ENCODE data around the gene WNK1.
"Not testable (repeated sequence)": the region's sequence is repeated elsewhere in the genome, so short reads cannot be mapped to it uniquely, and the experiment has no call there.

The WNK1 gene

DNA sequence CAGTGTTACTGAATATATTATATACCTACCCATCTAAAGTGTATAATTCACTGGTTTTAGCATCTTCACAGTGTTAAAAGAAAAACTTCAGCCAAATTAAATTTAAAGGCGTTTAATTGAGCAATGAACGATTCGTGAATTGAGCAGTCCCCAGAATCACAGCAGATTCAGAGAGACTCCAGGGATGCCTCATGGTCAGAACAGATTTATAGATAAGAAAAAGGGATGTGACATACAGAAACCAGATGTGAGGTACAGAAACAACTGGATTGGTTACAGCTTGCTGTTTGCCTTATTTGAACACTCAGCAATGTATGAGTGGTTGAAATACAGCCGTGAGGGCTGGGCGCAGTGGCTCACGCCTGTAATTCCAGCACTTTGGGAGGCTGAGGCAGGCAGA is 84.6 kb downstream of the WNK1 start:
- Histone ChIP-seq H3K36me3 (ENCODE audit: control insufficient read depth in 1 of 2, insufficient read depth in 2 of 2, low read length in 2 of 2) (peaks cover 0 to 7% of the 10 kb centered on the region in 2 donors), H3K9ac (ENCODE audit: low read depth in 1 of 2, low read length in 2 of 2) (no peak overlapping the region), H3K4me3 (ENCODE audit: low read depth in 1 of 2, low read length in 2 of 2) (no peak overlapping the region), H3K27me3 (ENCODE audit: control insufficient read depth in 1 of 2, insufficient read depth in 2 of 2, low read length in 2 of 2) (no peaks in the 10 kb centered on the region), H3K27ac (ENCODE audit: low read depth, low read length) (no peak overlapping the region), H3K9me3 (ENCODE audit: control insufficient read depth in 1 of 2, low read length in 2 of 2) (no peaks in the 10 kb centered on the region), H3K4me1 (ENCODE audit: control insufficient read depth in 1 of 2, insufficient read depth in 2 of 2, low read length in 2 of 2) (no peaks in the 10 kb centered on the region)

DNA sequence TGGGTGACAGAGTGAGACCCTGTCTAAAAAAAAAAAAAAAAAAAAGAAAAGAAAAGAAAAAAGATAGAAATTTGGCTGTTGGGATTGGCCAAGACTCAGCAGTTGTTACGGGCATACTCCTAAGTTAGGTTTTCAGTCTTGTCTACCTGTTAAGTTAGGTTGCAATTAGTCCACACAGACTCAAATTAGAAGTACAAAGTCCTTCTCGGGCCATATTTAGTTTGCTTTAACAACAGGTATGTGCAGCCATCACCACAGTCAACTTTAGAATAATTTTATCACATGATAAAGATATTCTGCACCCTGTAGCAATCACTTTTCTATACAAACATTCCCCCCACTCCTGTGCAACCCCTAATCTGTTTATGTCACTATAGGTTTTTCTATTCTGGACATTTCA is 85.2 kb downstream of the WNK1 start:
- H3K9ac ChIP-seq (ENCODE audit: low read depth in 1 of 2, low read length in 2 of 2): no peak overlapping the region
- H3K27ac ChIP-seq (ENCODE audit: low read depth, low read length): no peak overlapping the region
- H3K4me3 ChIP-seq (ENCODE audit: low read depth in 1 of 2, low read length in 2 of 2): no peak overlapping the region
- no peaks in the 10 kb centered on the region for H3K27me3 ChIP-seq (ENCODE audit: control insufficient read depth in 1 of 2, insufficient read depth in 2 of 2, low read length in 2 of 2)
- no peaks in the 10 kb centered on the region for H3K9me3 ChIP-seq (ENCODE audit: control insufficient read depth in 1 of 2, low read length in 2 of 2)
- peaks cover 0 to 7% of the 10 kb centered on the region in 2 donors for H3K36me3 ChIP-seq (ENCODE audit: control insufficient read depth in 1 of 2, insufficient read depth in 2 of 2, low read length in 2 of 2)
- no peaks in the 10 kb centered on the region for H3K4me1 ChIP-seq (ENCODE audit: control insufficient read depth in 1 of 2, insufficient read depth in 2 of 2, low read length in 2 of 2)

DNA sequence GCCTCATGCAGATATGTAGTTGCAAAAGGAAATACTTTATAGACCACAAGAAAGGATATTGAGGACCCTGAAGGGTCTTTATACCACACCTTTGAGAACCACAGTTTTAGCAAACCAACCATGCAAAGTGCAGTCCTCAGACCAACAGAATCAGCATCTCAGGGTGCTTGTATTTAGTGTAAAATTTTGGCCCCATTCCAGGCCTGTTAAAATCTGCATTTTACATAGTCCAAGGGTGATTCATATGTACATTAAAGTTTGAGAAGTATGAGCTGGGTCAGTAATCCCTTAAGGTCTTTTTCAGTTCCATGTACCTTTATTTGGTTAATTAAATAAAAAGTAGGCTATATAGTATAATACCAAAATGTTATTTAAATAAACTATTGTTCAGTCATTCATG is 91.2 kb downstream of the WNK1 start:
- Histone ChIP-seq H3K27me3 (ENCODE audit: control insufficient read depth in 1 of 2, insufficient read depth in 2 of 2, low read length in 2 of 2) (no peaks in the 10 kb centered on the region), H3K27ac (ENCODE audit: low read depth, low read length) (no peak overlapping the region), H3K9me3 (ENCODE audit: control insufficient read depth in 1 of 2, low read length in 2 of 2) (no peaks in the 10 kb centered on the region), H3K4me3 (ENCODE audit: low read depth in 1 of 2, low read length in 2 of 2) (no peak overlapping the region), H3K36me3 (ENCODE audit: control insufficient read depth in 1 of 2, insufficient read depth in 2 of 2, low read length in 2 of 2) (no peaks in the 10 kb centered on the region), H3K9ac (ENCODE audit: low read depth in 1 of 2, low read length in 2 of 2) (no peak overlapping the region), H3K4me1 (ENCODE audit: control insufficient read depth in 1 of 2, insufficient read depth in 2 of 2, low read length in 2 of 2) (no peaks in the 10 kb centered on the region)

DNA sequence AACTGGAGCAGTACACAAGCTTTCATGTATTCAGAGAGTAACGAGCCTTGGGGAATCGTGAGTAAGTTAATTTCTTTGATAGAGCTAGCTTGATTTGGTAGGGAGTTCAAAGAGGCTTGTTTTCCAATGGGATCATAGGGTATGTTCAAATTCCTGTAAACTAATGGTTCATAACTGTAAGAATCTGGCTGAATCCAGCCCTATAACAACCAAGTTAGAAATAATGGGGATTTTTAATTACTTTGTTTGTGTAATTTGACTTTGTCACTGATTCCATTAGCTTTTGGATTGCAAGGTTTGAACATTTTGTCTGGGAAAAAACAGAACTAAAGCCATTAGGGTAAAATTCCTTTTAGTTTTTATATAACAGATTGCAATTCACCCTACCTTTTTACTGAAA is 94.0 kb downstream of the WNK1 start:
- no peaks in the 10 kb centered on the region for H3K36me3 ChIP-seq (ENCODE audit: control insufficient read depth in 1 of 2, insufficient read depth in 2 of 2, low read length in 2 of 2)
- H3K27ac ChIP-seq (ENCODE audit: low read depth, low read length): no peak overlapping the region
- no peaks in the 10 kb centered on the region for H3K9me3 ChIP-seq (ENCODE audit: control insufficient read depth in 1 of 2, low read length in 2 of 2)
- H3K4me1 ChIP-seq (ENCODE audit: control insufficient read depth in 1 of 2, insufficient read depth in 2 of 2, low read length in 2 of 2): no peaks in the 10 kb centered on the region
- H3K4me3 ChIP-seq (ENCODE audit: low read depth in 1 of 2, low read length in 2 of 2): no peak overlapping the region
- H3K27me3 ChIP-seq (ENCODE audit: control insufficient read depth in 1 of 2, insufficient read depth in 2 of 2, low read length in 2 of 2): no peaks in the 10 kb centered on the region
- H3K9ac ChIP-seq (ENCODE audit: low read depth in 1 of 2, low read length in 2 of 2): no peak overlapping the region

DNA sequence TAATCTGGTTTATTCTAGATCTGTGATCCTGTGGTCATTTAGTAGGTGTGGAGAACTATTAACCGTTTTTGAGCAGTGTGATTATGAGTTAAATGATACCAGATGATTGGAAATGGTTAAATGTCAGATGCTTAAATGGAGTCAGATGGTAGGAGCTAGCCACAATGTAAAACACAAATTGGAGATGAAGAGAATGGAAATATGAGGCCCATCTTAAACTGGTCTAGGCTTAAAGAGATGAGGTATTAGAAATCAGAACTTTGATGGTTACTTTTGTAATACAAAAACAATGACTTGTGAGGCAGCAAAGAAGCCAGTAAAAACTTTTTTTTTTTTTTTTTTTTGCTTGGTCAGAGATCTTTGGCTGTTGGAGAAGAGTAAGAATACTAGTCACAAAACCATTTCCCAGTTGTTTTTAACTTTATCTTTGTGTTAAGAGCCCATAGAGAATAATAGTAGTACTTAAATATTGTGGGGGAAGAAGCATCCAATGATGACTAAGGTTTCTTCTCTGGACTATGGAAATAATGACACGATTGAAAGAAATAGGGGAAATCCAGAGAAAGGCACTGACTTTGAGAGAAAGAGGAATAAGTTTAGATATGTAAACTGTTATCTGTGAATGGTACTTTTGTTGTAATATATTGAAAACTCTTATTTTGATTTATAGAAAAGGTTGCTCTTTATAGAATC is 95.9 kb downstream of the WNK1 start:
- H3K27me3 ChIP-seq (ENCODE audit: control insufficient read depth in 1 of 2, insufficient read depth in 2 of 2, low read length in 2 of 2): no peaks in the 10 kb centered on the region
- H3K9ac ChIP-seq (ENCODE audit: low read depth in 1 of 2, low read length in 2 of 2): no peak overlapping the region
- H3K4me3 ChIP-seq (ENCODE audit: low read depth in 1 of 2, low read length in 2 of 2): no peak overlapping the region
- no peaks in the 10 kb centered on the region for H3K9me3 ChIP-seq (ENCODE audit: control insufficient read depth in 1 of 2, low read length in 2 of 2)
- no peaks in the 10 kb centered on the region for H3K36me3 ChIP-seq (ENCODE audit: control insufficient read depth in 1 of 2, insufficient read depth in 2 of 2, low read length in 2 of 2)
- H3K4me1 ChIP-seq (ENCODE audit: control insufficient read depth in 1 of 2, insufficient read depth in 2 of 2, low read length in 2 of 2): no peaks in the 10 kb centered on the region
- H3K27ac ChIP-seq (ENCODE audit: low read depth, low read length): no peak overlapping the region

DNA sequence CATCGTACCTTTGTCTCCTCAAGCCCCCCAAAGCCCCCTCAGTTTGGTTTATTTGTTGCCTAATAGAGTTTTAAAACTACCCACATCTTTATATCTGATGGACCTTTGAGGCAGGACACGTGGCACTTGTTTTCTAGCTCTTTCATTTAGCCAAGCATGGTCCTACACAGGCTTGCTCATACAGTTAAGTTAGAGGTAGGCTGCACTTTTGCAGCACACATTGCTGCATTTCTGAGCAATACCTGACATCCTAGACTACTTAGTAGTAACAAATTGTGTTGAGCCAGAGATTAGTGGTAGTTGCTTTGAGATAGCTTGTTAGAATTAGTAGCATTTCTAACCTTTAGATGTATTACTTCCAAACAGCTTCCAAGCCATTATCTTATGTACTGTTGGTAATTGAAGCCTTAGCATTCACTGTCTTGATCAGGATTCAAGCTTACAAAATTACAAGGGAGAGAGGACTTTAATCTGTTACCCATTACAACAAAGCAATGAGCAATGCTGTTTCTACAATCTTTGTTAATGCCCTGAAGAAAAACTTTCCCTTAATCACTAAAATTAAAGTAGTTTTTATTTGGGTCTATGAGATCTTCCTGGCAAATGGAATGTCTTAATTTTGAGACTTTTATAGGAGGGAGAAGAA is 96.6 kb downstream of the WNK1 start:
- Histone ChIP-seq H3K27ac (ENCODE audit: low read depth, low read length) (no peak overlapping the region), H3K9ac (ENCODE audit: low read depth in 1 of 2, low read length in 2 of 2) (no peak overlapping the region), H3K4me1 (ENCODE audit: control insufficient read depth in 1 of 2, insufficient read depth in 2 of 2, low read length in 2 of 2) (no peaks in the 10 kb centered on the region), H3K36me3 (ENCODE audit: control insufficient read depth in 1 of 2, insufficient read depth in 2 of 2, low read length in 2 of 2) (no peaks in the 10 kb centered on the region), H3K27me3 (ENCODE audit: control insufficient read depth in 1 of 2, insufficient read depth in 2 of 2, low read length in 2 of 2) (no peaks in the 10 kb centered on the region), H3K4me3 (ENCODE audit: low read depth in 1 of 2, low read length in 2 of 2) (no peak overlapping the region), H3K9me3 (ENCODE audit: control insufficient read depth in 1 of 2, low read length in 2 of 2) (no peaks in the 10 kb centered on the region)

DNA sequence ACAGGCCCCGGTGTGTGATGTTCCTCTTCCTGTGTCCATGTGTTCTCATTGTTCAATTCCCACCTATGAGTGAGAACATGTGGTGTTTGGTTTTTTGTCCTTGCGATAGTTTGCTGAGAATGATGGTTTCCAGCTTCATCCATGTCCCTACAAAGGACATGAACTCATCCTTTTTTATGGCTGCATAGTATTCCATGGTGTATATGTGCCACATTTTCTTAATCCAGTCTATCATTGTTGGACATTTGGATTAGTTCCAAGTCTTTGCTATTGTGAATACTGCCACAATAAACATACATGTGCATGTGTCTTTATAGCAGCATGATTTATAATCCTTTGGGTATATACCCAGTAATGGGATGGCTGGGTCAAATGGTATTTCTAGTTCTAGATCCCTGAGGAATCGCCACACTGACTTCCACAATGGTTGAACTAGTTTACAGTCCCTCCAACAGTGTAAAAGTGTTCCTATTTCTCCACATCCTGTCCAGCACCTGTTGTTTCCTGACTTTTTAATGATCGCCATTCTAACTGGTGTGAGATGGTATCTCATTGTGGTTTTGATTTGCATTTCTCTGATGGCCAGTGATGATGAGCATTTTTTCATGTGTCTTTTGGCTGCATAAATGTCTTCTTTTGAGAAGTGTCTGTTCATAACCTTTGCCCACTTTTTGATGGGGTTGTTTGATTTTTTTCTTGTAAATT is 97.5 kb downstream of the WNK1 start:
- H3K27ac ChIP-seq (ENCODE audit: low read depth, low read length); H3K9ac ChIP-seq (ENCODE audit: low read depth in 1 of 2, low read length in 2 of 2); H3K4me3 ChIP-seq (ENCODE audit: low read depth in 1 of 2, low read length in 2 of 2); H3K36me3 ChIP-seq (ENCODE audit: control insufficient read depth in 1 of 2, insufficient read depth in 2 of 2, low read length in 2 of 2); H3K4me1 ChIP-seq (ENCODE audit: control insufficient read depth in 1 of 2, insufficient read depth in 2 of 2, low read length in 2 of 2); H3K27me3 ChIP-seq (ENCODE audit: control insufficient read depth in 1 of 2, insufficient read depth in 2 of 2, low read length in 2 of 2); H3K9me3 ChIP-seq (ENCODE audit: control insufficient read depth in 1 of 2, low read length in 2 of 2): not testable (repeated sequence)

DNA sequence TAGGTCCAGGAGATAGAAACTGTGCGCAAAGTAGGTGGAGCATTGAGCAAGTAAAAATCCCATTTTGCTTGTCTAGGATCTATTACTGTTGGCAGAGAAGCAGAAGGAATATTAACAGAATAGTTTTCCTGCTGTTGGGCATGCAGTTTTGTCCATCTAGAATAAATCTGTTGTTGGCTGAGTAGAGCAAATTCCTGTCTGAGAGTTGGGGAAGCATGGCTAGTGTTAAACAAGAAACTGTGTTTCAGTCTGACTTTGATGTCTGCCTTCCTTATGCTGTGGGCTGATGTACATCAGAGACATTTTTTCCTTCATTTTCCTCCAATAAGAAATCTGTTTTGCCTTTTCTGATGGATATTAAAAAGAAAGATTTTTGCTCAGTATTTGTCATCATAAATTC is 99.0 kb downstream of the WNK1 start:
- H3K4me1 ChIP-seq (ENCODE audit: control insufficient read depth in 1 of 2, insufficient read depth in 2 of 2, low read length in 2 of 2): no peaks in the 10 kb centered on the region
- no peak overlapping the region for H3K9ac ChIP-seq (ENCODE audit: low read depth in 1 of 2, low read length in 2 of 2)
- H3K4me3 ChIP-seq (ENCODE audit: low read depth in 1 of 2, low read length in 2 of 2): no peak overlapping the region
- H3K27ac ChIP-seq (ENCODE audit: low read depth, low read length): no peak overlapping the region
- H3K36me3 ChIP-seq (ENCODE audit: control insufficient read depth in 1 of 2, insufficient read depth in 2 of 2, low read length in 2 of 2): no peaks in the 10 kb centered on the region
- H3K9me3 ChIP-seq (ENCODE audit: control insufficient read depth in 1 of 2, low read length in 2 of 2): no peaks in the 10 kb centered on the region
- no peaks in the 10 kb centered on the region for H3K27me3 ChIP-seq (ENCODE audit: control insufficient read depth in 1 of 2, insufficient read depth in 2 of 2, low read length in 2 of 2)

DNA sequence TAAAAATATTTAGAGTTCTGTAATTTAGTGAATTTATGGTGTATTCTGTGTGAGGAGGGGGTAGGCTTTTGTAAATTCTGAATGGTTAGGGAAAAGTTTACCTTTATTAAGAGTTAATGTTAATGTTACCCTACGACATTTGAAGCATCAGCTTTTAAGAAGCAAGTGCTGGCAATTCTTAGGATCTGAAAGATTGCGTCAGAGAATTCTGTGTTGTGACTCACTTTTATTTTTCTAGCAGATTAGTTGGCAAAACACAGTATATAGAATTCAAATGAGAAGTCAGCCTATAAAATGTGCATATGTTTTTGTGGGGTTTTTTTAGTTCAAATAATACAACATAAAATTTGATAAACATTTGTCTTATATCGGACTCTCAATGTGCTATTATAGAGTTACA is 99.5 kb downstream of the WNK1 start:
- H3K27me3 ChIP-seq (ENCODE audit: control insufficient read depth in 1 of 2, insufficient read depth in 2 of 2, low read length in 2 of 2): no peaks in the 10 kb centered on the region
- H3K4me3 ChIP-seq (ENCODE audit: low read depth in 1 of 2, low read length in 2 of 2): no peak overlapping the region
- no peak overlapping the region for H3K27ac ChIP-seq (ENCODE audit: low read depth, low read length)
- H3K9ac ChIP-seq (ENCODE audit: low read depth in 1 of 2, low read length in 2 of 2): no peak overlapping the region
- H3K4me1 ChIP-seq (ENCODE audit: control insufficient read depth in 1 of 2, insufficient read depth in 2 of 2, low read length in 2 of 2): no peaks in the 10 kb centered on the region
- peaks cover 0 to 2% of the 10 kb centered on the region in 2 donors for H3K36me3 ChIP-seq (ENCODE audit: control insufficient read depth in 1 of 2, insufficient read depth in 2 of 2, low read length in 2 of 2)
- no peaks in the 10 kb centered on the region for H3K9me3 ChIP-seq (ENCODE audit: control insufficient read depth in 1 of 2, low read length in 2 of 2)

DNA sequence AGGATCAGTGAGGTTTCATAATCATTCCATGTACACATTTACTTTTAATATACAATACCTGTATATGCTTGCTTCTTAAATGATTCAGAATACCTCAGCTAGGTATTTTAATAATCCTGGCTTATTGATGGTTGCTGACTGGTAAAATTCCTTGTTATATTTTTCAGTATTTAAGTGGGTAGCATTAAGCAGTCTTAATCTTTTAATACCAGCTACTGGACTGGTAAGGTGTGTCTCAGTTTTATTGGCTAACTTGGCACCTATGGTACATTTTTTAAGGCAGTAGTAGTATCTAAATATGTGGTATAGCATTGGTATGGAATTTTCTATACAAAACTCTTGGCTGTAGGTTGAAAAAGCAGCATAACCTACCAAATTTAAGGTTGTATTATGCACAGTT is 100.5 kb downstream of the WNK1 start:
- Histone ChIP-seq H3K4me3 (ENCODE audit: low read depth in 1 of 2, low read length in 2 of 2) (no peak overlapping the region), H3K36me3 (ENCODE audit: control insufficient read depth in 1 of 2, insufficient read depth in 2 of 2, low read length in 2 of 2) (peaks cover 4 to 9% of the 10 kb centered on the region in 2 donors), H3K27ac (ENCODE audit: low read depth, low read length) (no peak overlapping the region), H3K9ac (ENCODE audit: low read depth in 1 of 2, low read length in 2 of 2) (no peak overlapping the region), H3K27me3 (ENCODE audit: control insufficient read depth in 1 of 2, insufficient read depth in 2 of 2, low read length in 2 of 2) (no peaks in the 10 kb centered on the region), H3K4me1 (ENCODE audit: control insufficient read depth in 1 of 2, insufficient read depth in 2 of 2, low read length in 2 of 2) (no peaks in the 10 kb centered on the region), H3K9me3 (ENCODE audit: control insufficient read depth in 1 of 2, low read length in 2 of 2) (no peaks in the 10 kb centered on the region)

Data from duodenal mucosa (tissue), 2 donors.